ENCODE data around the gene IL5RA. TPM values are rescaled to one million over a fixed set of nuclear protein-coding genes. Genes with fewer than 3 reads are reported as not detected.

IL5RA gene, protein sequence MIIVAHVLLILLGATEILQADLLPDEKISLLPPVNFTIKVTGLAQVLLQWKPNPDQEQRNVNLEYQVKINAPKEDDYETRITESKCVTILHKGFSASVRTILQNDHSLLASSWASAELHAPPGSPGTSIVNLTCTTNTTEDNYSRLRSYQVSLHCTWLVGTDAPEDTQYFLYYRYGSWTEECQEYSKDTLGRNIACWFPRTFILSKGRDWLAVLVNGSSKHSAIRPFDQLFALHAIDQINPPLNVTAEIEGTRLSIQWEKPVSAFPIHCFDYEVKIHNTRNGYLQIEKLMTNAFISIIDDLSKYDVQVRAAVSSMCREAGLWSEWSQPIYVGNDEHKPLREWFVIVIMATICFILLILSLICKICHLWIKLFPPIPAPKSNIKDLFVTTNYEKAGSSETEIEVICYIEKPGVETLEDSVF
- under 1 TPM; 0.70 to 0.73 TPM for total RNA-seq
- polyA plus RNA-seq, result 0.16 TPM

DNA sequence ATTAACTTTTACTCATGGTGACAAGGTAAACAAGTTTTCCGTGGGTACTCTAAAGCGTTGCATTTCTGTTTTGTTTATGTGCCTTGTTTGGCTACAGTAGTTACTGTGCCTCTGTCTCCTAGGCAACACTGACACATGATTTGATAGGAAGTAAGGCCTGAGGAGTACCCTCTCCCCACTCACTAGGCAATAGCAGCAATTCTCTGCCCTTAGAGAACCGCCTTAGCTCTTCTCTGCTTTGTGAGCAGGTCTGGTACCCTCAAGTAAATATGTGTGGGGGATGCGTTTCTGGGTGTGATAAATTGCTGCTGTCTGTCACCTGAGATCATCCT is at the start of gene IL5RA:
IL5RA (minus strand) TSS at position 76 of the 332 bp plus-strand sequence. CDS start 5,390 bp downstream, outside the sequence.
- Histone ChIP-seq H3K9me3 (ENCODE audit: low read length) (no peaks in the 10 kb centered on the region), H3K4me1 (ENCODE audit: insufficient read depth, low read length) (no peaks in the 10 kb centered on the region), H3K36me3 (ENCODE audit: insufficient read depth, low read length) (no peaks in the 10 kb centered on the region), H3K4me3 (ENCODE audit: low read length) (peak within 1 kb of the TSS; percentile 24), H3K27ac (ENCODE audit: low read depth, low read length) (peak within 1 kb of the TSS; percentile 64), H3K27me3 (ENCODE audit: insufficient read depth, low read length, poor library complexity, severe bottlenecking) (no peaks in the 10 kb centered on the region)
- POLR2A ChIA-PET, result no interaction called here
- H3K4me1 Mint-ChIP-seq, result peaks cover 6 to 34% (median 23%) of the 10 kb centered on the region in 3 donors
- CTCF ChIA-PET, result no interaction called here
- H3K36me3 Mint-ChIP-seq, result peaks cover 0 to 4% (median 0%) of the 10 kb centered on the region in 3 donors
- H3K9me3 Mint-ChIP-seq, result no peaks in the 10 kb centered on the region
- peak within 1 kb of the TSS; percentile 73 to 98 (median 88) for H3K27ac Mint-ChIP-seq
- peak in 2 of 5 donors; percentile 46 to 55 for DNase-seq
- peaks cover 4 to 12% of the 10 kb centered on the region in 2 donors for H3K27me3 Mint-ChIP-seq
- H3K4me3 Mint-ChIP-seq, result peak within 1 kb of the TSS; percentile 13 to 82 (median 60)

DNA sequence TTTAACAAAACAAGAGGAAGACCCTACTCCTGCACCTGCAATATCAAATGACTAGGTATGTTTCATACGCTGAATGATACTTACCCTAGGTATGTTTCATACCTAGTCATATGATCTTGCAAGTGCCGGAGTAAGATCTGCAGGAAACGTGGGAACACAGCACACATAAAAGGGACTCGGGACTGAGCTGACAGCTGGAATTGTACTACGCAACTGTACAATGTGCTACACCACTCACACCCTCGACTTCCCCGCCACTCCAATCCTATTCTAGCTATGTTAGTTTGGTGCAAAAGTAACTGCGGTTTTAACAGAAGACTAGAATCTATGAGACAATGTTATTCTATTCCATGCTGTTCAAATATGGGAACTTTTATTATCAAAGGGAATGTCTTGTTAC is 47.3 kb upstream of the IL5RA start:
- H3K36me3 Mint-ChIP-seq, result peaks cover 4 to 93% (median 30%) of the 10 kb centered on the region in 3 donors
- Histone ChIP-seq H3K36me3 (ENCODE audit: insufficient read depth, low read length) (peaks cover 62% of the 10 kb centered on the region), H3K27me3 (ENCODE audit: insufficient read depth, low read length, poor library complexity, severe bottlenecking) (no peaks in the 10 kb centered on the region), H3K27ac (ENCODE audit: low read depth, low read length) (no peak overlapping the region), H3K4me1 (ENCODE audit: insufficient read depth, low read length) (peaks cover 13% of the 10 kb centered on the region), H3K9me3 (ENCODE audit: low read length) (no peaks in the 10 kb centered on the region), H3K4me3 (ENCODE audit: low read length) (no peak overlapping the region)
- peak overlapping the region in 5 of 8 donors; percentile 13 to 85 (median 79) for H3K27ac Mint-ChIP-seq
- no peak for DNase-seq
- CTCF ChIA-PET, result no interaction called here
- H3K27me3 Mint-ChIP-seq, result no peaks in the 10 kb centered on the region
- no peaks in the 10 kb centered on the region for H3K9me3 Mint-ChIP-seq
- peaks cover 32 to 77% (median 64%) of the 10 kb centered on the region in 3 donors for H3K4me1 Mint-ChIP-seq
- H3K4me3 Mint-ChIP-seq, result no peak overlapping the region
- POLR2A ChIA-PET, result no interaction called here

DNA sequence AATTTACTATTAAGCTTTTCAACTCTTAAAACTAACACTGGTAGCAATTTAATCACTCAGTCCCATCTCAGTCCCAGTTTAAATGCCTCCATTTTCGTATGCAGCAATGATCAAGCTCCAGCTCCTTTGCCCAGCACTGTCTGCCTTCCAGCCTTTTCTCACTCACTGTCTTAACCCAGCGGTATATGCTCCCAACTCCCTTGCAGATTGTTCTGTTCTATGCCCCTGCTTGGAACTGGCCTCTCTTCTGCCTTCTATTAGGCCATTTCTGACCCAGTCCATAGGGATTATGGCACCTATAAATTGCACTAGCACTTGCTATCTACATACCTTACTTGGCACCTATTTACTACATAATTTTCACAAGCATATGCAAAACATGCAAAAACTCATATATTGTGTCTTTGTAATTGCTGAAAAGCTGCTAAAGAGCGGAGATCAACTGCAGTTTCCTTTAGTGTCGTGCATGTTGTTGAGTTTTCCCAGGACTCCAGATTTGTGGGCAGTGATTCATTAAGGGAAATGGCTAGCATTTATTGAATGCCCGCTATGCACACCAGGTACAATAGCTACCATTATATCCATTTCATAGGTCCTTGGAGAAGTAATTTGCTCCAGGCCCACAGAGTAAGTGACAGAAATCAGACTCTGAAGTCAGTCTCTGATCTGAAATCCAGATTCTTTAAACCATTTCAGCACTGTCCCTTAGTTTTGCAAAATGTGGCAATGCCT is 44.9 kb upstream of the IL5RA start:
- H3K27me3 Mint-ChIP-seq, result no peaks in the 10 kb centered on the region
- H3K4me3 Mint-ChIP-seq, result no peak overlapping the region
- ChIA-PET CTCF (interaction anchor here (1.1 kb wide), 1 partner anchor 15 kb away, joined by 3 read pairs; no protein-coding TSS in a partner anchor), POLR2A (no interaction called here)
- Histone ChIP-seq H3K27ac (ENCODE audit: low read depth, low read length) (no peak overlapping the region), H3K27me3 (ENCODE audit: insufficient read depth, low read length, poor library complexity, severe bottlenecking) (no peaks in the 10 kb centered on the region), H3K4me3 (ENCODE audit: low read length) (no peak overlapping the region), H3K9me3 (ENCODE audit: low read length) (no peaks in the 10 kb centered on the region), H3K4me1 (ENCODE audit: insufficient read depth, low read length) (peaks cover 13% of the 10 kb centered on the region), H3K36me3 (ENCODE audit: insufficient read depth, low read length) (peaks cover 63% of the 10 kb centered on the region)
- no peaks in the 10 kb centered on the region for H3K9me3 Mint-ChIP-seq
- H3K4me1 Mint-ChIP-seq, result peaks cover 26 to 75% (median 68%) of the 10 kb centered on the region in 3 donors
- H3K27ac Mint-ChIP-seq, result peak overlapping the region in 7 of 8 donors; percentile 3 to 85 (median 56)
- no peak for DNase-seq
- peaks cover 7 to 93% (median 26%) of the 10 kb centered on the region in 3 donors for H3K36me3 Mint-ChIP-seq

DNA sequence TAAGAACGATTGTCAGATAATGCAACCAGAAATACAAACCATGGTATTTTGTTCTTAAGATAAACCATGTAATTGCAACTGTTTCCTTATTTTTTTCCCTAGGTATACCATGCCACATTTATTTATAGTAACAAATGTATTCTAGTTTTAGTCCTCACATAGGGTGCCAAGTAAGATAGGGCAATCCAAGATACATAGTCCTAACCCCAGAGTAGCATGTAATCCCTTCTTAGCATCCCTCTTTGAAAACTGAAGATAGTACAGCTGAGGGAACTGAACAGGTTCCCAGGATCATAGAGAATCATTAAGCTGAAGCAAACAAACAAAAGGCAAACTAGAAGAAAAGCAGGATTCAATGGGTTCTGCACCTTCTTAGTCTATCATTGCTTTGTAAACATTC is 41.3 kb upstream of the IL5RA start:
- H3K4me1 ChIP-seq (ENCODE audit: insufficient read depth, low read length), result peaks cover 4% of the 10 kb centered on the region
- Mint-ChIP-seq H3K27ac (peak overlapping the region in 7 of 8 donors; percentile 14 to 68 (median 36)), H3K4me1 (peaks cover 15 to 63% (median 59%) of the 10 kb centered on the region in 3 donors), H3K36me3 (peaks cover 7 to 88% (median 24%) of the 10 kb centered on the region in 3 donors), H3K4me3 (no peak overlapping the region), H3K27me3 (no peaks in the 10 kb centered on the region), H3K9me3 (no peaks in the 10 kb centered on the region)
- no peak for DNase-seq
- peaks cover 47% of the 10 kb centered on the region for H3K36me3 ChIP-seq (ENCODE audit: insufficient read depth, low read length)
- ChIA-PET POLR2A (interaction anchor here (0.6 to 0.7 kb wide), 2 partner anchors 21 to 22 kb away, joined by 3 to 6 read pairs; no protein-coding TSS in a partner anchor), CTCF (interaction anchor here (1.0 kb wide), 1 partner anchor 19 kb away, joined by 3 read pairs; no protein-coding TSS in a partner anchor)
- no peaks in the 10 kb centered on the region for H3K9me3 ChIP-seq (ENCODE audit: low read length)
- no peak overlapping the region for H3K27ac ChIP-seq (ENCODE audit: low read depth, low read length)
- H3K4me3 ChIP-seq (ENCODE audit: low read length), result no peak overlapping the region
- no peaks in the 10 kb centered on the region for H3K27me3 ChIP-seq (ENCODE audit: insufficient read depth, low read length, poor library complexity, severe bottlenecking)

DNA sequence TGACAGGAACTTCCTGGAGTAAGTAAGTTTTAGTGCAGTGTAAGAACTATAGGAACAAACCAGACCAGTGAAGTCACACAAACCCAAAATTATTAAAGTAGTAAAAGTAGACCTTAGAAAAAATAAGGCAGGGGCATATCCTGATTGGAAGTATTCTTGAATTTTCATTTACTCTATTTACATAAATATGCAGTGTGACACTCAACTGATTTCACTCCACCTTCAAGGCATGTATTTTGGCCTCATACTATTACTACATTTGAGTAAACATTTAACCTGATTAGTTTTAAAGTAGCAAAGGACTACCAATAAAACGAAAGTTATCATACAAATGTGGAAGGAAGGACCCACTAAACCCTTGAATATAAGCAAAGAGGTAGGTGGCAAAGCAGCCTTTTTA is 39.4 kb upstream of the IL5RA start:
- Mint-ChIP-seq H3K36me3 (peaks cover 7 to 87% (median 31%) of the 10 kb centered on the region in 3 donors), H3K4me3 (no peak overlapping the region), H3K27me3 (no peaks in the 10 kb centered on the region), H3K27ac (peak overlapping the region in 6 of 8 donors; percentile 17 to 93 (median 78)), H3K4me1 (peaks cover 11 to 51% (median 48%) of the 10 kb centered on the region in 3 donors), H3K9me3 (no peaks in the 10 kb centered on the region)
- H3K27me3 ChIP-seq (ENCODE audit: insufficient read depth, low read length, poor library complexity, severe bottlenecking), result no peaks in the 10 kb centered on the region
- H3K4me1 ChIP-seq (ENCODE audit: insufficient read depth, low read length), result peaks cover 4% of the 10 kb centered on the region
- peaks cover 40% of the 10 kb centered on the region for H3K36me3 ChIP-seq (ENCODE audit: insufficient read depth, low read length)
- no peak for DNase-seq
- H3K9me3 ChIP-seq (ENCODE audit: low read length), result no peaks in the 10 kb centered on the region
- no peak overlapping the region for H3K4me3 ChIP-seq (ENCODE audit: low read length)
- POLR2A ChIA-PET, result no interaction called here
- no peak overlapping the region for H3K27ac ChIP-seq (ENCODE audit: low read depth, low read length)
- CTCF ChIA-PET, result no interaction called here

DNA sequence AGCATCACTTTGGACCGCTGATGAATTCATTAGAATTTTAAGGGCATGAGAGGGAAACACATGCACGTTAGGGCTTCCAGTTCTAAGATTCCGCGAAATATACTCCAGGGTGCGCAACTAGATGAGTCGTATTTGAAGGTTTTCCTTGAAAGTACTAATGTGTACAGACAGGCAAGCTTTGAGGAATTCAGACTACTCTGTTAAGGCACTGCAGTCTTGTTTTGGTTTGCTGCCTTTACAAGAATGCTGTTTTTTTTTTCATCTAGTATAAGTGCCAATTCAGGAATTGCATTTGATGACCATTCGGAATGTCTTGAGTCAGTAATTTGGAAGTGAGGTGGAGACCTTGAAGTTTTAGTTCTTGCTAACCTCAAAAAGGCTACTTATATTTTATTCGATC is 35.7 kb upstream of the IL5RA start:
- no peak overlapping the region for H3K4me3 Mint-ChIP-seq
- no peaks in the 10 kb centered on the region for H3K9me3 ChIP-seq (ENCODE audit: low read length)
- H3K27me3 Mint-ChIP-seq, result no peaks in the 10 kb centered on the region
- H3K27ac Mint-ChIP-seq, result peak overlapping the region in 6 of 8 donors; percentile 2 to 73 (median 32)
- DNase-seq, result no peak
- no peaks in the 10 kb centered on the region for H3K27me3 ChIP-seq (ENCODE audit: insufficient read depth, low read length, poor library complexity, severe bottlenecking)
- H3K36me3 ChIP-seq (ENCODE audit: insufficient read depth, low read length), result peaks cover 38% of the 10 kb centered on the region
- H3K9me3 Mint-ChIP-seq, result no peaks in the 10 kb centered on the region
- H3K4me1 Mint-ChIP-seq, result peaks cover 14 to 35% (median 33%) of the 10 kb centered on the region in 3 donors
- H3K4me3 ChIP-seq (ENCODE audit: low read length), result no peak overlapping the region
- no peak overlapping the region for H3K27ac ChIP-seq (ENCODE audit: low read depth, low read length)
- ChIA-PET CTCF (no interaction called here), POLR2A (no interaction called here)
- peaks cover 7 to 88% (median 32%) of the 10 kb centered on the region in 3 donors for H3K36me3 Mint-ChIP-seq
- peaks cover 4% of the 10 kb centered on the region for H3K4me1 ChIP-seq (ENCODE audit: insufficient read depth, low read length)

DNA sequence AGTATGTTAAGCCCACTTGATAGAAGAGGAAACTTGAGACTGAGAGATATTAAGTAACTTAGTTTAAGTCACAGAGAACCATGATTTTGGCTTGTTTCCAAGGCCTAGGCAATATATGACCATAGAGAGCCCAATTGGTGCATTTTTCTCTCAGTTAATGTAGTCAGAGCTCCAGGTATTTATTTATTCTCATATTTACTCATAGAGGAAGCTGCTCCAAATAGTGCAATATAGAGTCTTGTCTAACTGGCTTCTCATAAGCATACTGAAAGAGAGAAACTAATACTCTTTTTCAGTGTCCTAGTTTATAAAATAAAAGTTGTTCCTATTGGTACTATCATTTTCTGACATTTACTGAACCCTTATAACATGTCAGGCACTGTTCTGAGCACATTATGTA is 31.8 kb upstream of the IL5RA start:
- Histone ChIP-seq H3K36me3 (ENCODE audit: insufficient read depth, low read length) (peaks cover 50% of the 10 kb centered on the region), H3K27me3 (ENCODE audit: insufficient read depth, low read length, poor library complexity, severe bottlenecking) (no peaks in the 10 kb centered on the region), H3K4me3 (ENCODE audit: low read length) (no peak overlapping the region), H3K4me1 (ENCODE audit: insufficient read depth, low read length) (no peaks in the 10 kb centered on the region), H3K27ac (ENCODE audit: low read depth, low read length) (no peak overlapping the region), H3K9me3 (ENCODE audit: low read length) (no peaks in the 10 kb centered on the region)
- POLR2A ChIA-PET, result no interaction called here
- Mint-ChIP-seq H3K27ac (peak overlapping the region in 4 of 8 donors; percentile 12 to 61 (median 40)), H3K4me1 (peaks cover 20 to 37% (median 31%) of the 10 kb centered on the region in 3 donors), H3K4me3 (no peak overlapping the region), H3K36me3 (peaks cover 4 to 91% (median 42%) of the 10 kb centered on the region in 3 donors), H3K27me3 (no peaks in the 10 kb centered on the region), H3K9me3 (no peaks in the 10 kb centered on the region)
- CTCF ChIA-PET, result no interaction called here
- no peak for DNase-seq

DNA sequence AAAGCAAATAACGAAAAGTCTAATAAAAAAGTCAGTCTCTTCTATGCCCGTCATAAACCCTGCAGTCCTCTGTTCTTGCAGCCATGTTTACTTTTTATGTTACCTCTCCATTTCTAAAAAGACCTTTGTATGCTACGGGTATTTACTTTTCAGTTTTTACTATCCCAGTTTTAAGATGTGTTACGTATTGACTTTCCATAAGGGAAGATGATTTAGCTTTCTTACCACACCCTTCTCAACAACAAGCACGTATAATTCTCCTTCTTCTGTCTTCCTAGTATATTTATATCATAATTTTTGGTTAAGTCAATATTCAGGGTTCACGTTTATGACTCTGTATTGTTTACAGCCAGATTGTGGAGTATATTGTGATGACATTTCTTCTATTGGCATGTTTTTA is 27.4 kb upstream of the IL5RA start:
- no peaks in the 10 kb centered on the region for H3K9me3 Mint-ChIP-seq
- Histone ChIP-seq H3K27me3 (ENCODE audit: insufficient read depth, low read length, poor library complexity, severe bottlenecking) (no peaks in the 10 kb centered on the region), H3K4me3 (ENCODE audit: low read length) (no peak overlapping the region), H3K36me3 (ENCODE audit: insufficient read depth, low read length) (peaks cover 36% of the 10 kb centered on the region), H3K9me3 (ENCODE audit: low read length) (no peaks in the 10 kb centered on the region), H3K4me1 (ENCODE audit: insufficient read depth, low read length) (peaks cover 20% of the 10 kb centered on the region), H3K27ac (ENCODE audit: low read depth, low read length) (no peak overlapping the region)
- no peak for DNase-seq
- H3K36me3 Mint-ChIP-seq, result peaks cover 0 to 87% (median 18%) of the 10 kb centered on the region in 3 donors
- H3K27ac Mint-ChIP-seq, result peak overlapping the region in 5 of 8 donors; percentile 16 to 69 (median 35)
- POLR2A ChIA-PET, result no interaction called here
- H3K27me3 Mint-ChIP-seq, result no peaks in the 10 kb centered on the region
- CTCF ChIA-PET, result no interaction called here
- no peak overlapping the region for H3K4me3 Mint-ChIP-seq
- peaks cover 54 to 73% (median 72%) of the 10 kb centered on the region in 3 donors for H3K4me1 Mint-ChIP-seq

Measured in CD8-positive, alpha-beta memory T cell (primary cell).